WTC11 (cell line): ENCODE results near the gene PTGES2.

Experiments used
- CBFB ChIP-seq: sonication (generic); formaldehyde crosslinking; IDR thresholded peaks from 2 replicates; pipeline ENCODE4 v1.8.1; 2022; ENCODE audit warnings: mild to moderate bottlenecking, low read depth, missing genetic modification reagents
- ESRRA ChIP-seq: sonication (generic); formaldehyde crosslinking; IDR thresholded peaks from 2 replicates; pipeline ENCODE4 v1.8.1; 2022; ENCODE audit warnings: mild to moderate bottlenecking, missing genetic modification reagents, borderline replicate concordance
- GABPB1 ChIP-seq: sonication (generic); formaldehyde crosslinking; IDR thresholded peaks from 2 replicates; pipeline ENCODE4 v1.8.1; 2023; ENCODE audit warnings: mild to moderate bottlenecking, missing genetic modification reagents
- IRF2 ChIP-seq: sonication (generic); formaldehyde crosslinking; IDR thresholded peaks from 2 replicates; pipeline ENCODE4 v1.8.0; 2022; ENCODE audit warnings: low read depth, missing genetic modification reagents, borderline replicate concordance
- JUN ChIP-seq: sonication (generic); formaldehyde crosslinking; IDR thresholded peaks from 2 replicates; pipeline ENCODE4 v1.8.0; 2023; ENCODE audit warnings: mild to moderate bottlenecking, missing genetic modification reagents
- KAT7 ChIP-seq: sonication (generic); formaldehyde crosslinking; IDR thresholded peaks from 2 replicates; pipeline ENCODE4 v1.8.1; 2023; ENCODE audit warnings: missing genetic modification reagents, mild to moderate bottlenecking, borderline replicate concordance
- TF ChIP-seq, protein P1 (sequence below): fragments of 200-600 bp; IDR thresholded peaks from 2 replicates; pipeline ENCODE4 v1.8.0; 2022; ENCODE audit warnings: antibody characterized with exemption
- TF ChIP-seq, protein P2 (sequence below): sonication (generic); formaldehyde crosslinking; IDR thresholded peaks from 2 replicates; pipeline ENCODE4 v1.8.1; 2023; ENCODE audit warnings: mild to moderate bottlenecking, moderate library complexity, missing genetic modification reagents
- TF ChIP-seq, protein P3 (sequence below): sonication (generic); formaldehyde crosslinking; IDR thresholded peaks from 2 replicates; pipeline ENCODE4 v1.8.0; 2022; ENCODE audit warnings: mild to moderate bottlenecking, missing genetic modification reagents

DNA sequence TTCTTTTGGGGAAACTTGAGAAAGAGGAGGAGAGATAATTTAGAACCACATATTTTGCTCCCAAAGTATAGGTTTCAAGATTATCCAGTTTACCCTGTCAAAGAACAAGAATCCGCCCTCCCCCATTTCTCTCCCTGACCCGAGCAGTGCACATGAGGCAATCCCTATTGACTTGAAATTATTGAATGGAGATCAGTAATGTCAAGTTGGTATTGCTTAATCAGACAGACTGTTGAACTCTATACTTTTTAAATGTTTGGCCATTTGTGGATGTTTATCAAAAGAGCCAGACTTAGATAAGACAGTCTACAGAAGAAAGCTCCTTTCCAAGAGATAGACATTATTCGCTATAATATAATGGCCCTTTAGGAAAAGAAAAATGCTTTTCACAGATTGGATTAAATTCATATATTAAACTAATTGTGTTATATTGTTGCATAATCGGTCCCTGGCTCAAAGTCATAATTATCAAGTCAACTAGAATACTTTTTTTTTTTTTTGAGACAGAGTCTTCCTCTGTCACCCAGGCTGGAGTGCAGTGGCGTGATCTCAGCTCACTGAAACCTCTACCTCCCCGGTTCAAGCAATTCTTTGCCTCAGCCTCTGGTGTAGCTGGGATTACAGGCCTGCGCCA, 54.2 kb downstream of the PTGES2 start:
- TF ChIP-seq ESRRA: no peak
- TF ChIP-seq, protein P1, sequence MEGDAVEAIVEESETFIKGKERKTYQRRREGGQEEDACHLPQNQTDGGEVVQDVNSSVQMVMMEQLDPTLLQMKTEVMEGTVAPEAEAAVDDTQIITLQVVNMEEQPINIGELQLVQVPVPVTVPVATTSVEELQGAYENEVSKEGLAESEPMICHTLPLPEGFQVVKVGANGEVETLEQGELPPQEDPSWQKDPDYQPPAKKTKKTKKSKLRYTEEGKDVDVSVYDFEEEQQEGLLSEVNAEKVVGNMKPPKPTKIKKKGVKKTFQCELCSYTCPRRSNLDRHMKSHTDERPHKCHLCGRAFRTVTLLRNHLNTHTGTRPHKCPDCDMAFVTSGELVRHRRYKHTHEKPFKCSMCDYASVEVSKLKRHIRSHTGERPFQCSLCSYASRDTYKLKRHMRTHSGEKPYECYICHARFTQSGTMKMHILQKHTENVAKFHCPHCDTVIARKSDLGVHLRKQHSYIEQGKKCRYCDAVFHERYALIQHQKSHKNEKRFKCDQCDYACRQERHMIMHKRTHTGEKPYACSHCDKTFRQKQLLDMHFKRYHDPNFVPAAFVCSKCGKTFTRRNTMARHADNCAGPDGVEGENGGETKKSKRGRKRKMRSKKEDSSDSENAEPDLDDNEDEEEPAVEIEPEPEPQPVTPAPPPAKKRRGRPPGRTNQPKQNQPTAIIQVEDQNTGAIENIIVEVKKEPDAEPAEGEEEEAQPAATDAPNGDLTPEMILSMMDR: no peak
- TF ChIP-seq, protein P2, sequence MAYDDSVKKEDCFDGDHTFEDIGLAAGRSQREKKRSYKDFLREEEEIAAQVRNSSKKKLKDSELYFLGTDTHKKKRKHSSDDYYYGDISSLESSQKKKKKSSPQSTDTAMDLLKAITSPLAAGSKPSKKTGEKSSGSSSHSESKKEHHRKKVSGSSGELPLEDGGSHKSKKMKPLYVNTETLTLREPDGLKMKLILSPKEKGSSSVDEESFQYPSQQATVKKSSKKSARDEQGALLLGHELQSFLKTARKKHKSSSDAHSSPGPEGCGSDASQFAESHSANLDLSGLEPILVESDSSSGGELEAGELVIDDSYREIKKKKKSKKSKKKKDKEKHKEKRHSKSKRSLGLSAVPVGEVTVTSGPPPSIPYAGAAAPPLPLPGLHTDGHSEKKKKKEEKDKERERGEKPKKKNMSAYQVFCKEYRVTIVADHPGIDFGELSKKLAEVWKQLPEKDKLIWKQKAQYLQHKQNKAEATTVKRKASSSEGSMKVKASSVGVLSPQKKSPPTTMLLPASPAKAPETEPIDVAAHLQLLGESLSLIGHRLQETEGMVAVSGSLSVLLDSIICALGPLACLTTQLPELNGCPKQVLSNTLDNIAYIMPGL (CRISPR knock-in tag): no peak
- TF ChIP-seq, protein P3, sequence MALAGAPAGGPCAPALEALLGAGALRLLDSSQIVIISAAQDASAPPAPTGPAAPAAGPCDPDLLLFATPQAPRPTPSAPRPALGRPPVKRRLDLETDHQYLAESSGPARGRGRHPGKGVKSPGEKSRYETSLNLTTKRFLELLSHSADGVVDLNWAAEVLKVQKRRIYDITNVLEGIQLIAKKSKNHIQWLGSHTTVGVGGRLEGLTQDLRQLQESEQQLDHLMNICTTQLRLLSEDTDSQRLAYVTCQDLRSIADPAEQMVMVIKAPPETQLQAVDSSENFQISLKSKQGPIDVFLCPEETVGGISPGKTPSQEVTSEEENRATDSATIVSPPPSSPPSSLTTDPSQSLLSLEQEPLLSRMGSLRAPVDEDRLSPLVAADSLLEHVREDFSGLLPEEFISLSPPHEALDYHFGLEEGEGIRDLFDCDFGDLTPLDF (CRISPR knock-in tag): no peak
- no peak for TF ChIP-seq IRF2 (CRISPR knock-in tag)
- TF ChIP-seq GABPB1 (CRISPR knock-in tag): peak; percentile 78
- TF ChIP-seq KAT7: no peak
- no peak for TF ChIP-seq CBFB
- TF ChIP-seq JUN (CRISPR knock-in tag): no peak
